NCI-H146 treated with DMSO at 0.1 percent for 48 hours (cell line): ENCODE results near the gene SCN4A.
A peak's percentile ranks its signal among the peaks of the same experiment; 100 is the strongest.
"Not testable (repeated sequence)": the region's sequence is repeated elsewhere in the genome, so short reads cannot be mapped to it uniquely, and the experiment has no call there.

Experiments
- DNase-seq: peaks from one replicate; lab custom pipeline; 2025; ENCODE audit not compliant: unreplicated experiment; lab: John Stamatoyannopoulos, UW

SCN4A gene

DNA sequence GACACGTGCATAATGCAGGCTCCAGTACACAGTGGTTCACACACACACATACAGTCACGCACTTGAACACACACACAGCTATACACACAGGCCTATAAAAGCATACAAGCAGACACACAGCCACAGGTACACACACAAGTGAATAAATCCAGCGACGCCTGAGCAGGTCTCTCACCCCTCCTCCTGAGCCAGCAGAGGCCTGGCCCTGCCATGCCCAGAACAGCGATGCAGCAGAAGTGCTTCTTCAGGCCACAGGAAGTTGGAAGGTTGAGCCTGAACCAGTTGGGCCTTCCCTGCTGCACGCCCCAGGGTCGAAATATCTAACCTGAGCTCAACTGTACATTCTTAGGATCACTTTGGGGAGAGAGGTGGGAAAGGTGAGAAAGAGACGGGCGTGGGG lies 33.3 kb downstream of the SCN4A start:
- no peak for DNase-seq

DNA sequence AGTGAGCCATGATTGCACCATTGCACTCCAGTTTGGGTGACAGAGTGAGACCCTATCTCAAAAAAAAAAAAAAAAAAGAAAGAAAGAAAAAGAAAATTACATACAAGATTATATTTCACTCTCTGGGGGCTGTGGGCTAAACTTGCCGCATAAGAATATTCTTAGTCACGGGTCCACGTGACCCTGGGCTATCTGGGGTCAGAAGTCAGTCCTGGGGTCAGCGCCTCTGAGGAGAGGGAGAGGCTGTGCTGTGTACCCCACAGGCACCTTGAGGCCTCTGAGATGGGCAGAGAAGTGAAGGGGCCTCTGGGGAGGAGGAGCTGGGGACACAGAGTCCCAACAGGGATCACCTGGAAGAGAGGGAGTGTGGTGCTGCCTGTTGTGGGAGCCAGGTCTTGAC lies 34.8 kb downstream of the SCN4A start:
- no peak for DNase-seq

DNA sequence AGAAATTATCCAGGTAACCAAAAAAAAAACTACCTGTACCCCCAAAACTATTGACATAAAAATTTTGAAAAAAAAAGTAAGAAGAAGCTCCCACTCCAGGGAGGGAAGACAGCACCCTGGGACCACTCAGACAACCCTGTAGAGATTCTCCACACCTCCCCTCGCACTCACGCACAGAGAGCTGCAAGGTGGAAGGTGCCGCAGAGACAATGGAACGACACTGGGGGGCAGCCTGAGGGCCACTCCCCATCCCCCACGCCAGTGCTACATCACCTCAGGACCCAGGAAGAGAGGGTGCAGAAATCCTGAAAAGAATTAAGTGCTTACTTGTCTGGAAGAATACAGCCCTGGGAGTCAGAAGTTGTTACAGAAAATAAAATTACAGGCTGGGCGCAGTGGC lies 35.4 kb downstream of the SCN4A start:
- DNase-seq, result no peak

DNA sequence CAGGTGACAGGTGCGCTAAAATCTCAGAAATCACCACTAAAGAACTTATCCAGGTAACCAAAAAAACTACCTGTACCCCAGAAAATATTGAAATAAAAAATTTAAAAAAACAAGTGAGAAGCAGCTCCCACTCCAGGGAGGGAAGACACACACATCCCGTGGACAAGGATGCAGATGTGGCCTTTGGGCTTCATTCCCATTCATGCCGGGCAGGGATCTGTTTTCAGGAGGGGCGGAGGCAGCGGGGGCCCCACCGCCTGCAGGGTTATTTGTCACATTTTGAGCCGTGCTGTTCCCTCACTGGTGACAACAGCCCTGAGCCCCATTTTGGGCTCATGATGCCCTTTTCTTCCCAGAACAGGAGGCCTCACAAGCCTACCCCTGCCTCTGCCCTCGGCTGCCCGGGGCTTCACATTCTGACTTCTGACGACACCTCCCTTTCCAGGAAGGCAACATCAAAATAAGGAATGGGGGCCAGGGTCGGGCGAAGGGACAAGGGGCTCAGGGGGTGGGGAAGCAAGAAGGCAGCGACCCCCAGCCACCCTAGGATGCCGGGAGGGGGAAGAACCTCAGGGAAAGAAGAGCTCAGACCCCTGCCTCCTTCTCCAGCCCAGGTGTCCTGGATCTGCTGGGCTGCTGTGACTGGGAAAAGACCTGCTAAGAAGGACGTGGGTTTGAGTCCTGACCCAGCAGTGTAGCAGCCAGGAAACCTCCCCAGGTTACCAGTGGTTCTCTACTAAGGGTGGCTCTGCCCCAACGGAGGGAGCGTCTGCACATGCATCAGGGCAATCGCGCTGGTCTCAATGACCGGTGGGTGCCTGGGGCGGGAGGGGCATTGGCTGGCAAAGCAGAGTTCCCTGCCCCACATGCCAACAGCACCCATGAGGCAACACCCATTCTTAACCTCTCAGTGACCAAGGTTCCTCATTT lies 38.3 kb downstream of the SCN4A start:
- no peak for DNase-seq

DNA sequence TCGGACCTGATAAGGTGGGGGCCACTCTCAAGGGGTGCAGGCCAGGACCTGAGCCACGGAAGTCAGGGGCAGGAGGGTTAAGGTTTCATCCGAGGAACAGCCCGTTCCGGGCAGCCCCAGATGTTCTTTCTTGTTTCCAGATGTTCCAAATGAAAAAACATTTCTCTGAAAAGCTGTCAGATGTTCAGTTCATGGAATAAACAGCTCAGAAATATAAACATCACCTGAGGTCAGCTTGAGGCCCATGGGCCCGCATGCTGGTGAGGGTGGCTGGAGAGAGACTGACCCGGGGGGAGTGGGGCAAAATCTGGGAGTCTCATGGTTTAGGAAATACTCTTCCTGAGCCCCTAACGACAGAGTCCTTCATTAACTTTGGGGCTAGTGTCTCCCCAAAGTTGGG lies 39.1 kb downstream of the SCN4A start:
- DNase-seq, result no peak

DNA sequence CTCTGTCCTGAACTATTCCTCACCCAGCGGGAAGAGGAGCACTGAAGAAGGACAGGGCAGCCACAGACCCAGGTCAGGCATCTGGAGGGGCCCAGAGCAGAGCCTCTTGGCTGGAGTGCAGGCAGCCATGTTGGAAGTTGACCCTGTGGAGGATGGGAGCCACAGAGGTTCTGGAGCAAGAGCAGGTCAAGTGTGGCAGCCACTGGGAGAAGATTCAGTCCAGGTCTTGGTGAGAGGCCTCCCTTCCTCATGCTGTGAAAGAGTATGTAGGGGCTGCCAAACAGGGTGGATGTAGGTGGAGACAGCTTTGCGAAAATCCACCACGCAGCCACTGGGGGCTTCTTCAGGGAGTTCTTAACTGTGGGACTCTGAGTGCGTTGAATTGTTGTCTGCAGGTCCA lies 40.0 kb downstream of the SCN4A start:
- DNase-seq, result no peak

DNA sequence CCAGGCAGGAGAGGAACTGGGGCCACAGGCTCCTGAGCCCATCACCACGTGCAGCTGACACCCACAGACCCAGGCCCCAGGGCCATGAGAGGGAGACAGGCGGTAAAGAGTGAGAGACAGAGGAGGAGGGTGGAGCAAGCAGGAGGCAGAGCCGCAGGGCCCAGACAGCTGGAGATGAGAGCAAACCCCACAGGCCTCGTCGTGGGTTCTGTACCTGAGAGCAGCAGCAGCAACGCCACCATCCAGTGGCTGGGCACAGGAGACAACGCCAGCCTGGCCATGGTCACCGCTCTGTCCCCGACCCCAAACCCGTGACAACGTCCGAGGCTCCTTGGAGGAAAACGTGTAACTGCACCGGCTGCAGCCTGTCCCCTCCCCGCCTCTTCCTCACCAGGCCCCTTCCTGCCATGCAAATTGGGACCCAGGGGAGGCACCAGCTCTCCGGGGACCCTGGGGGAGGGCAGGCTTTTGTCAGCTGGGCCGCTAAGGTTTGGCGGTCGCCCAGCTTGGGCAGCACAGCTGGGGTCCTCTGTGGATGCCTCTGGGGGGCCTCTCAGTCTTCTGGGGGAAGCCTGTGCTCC lies 40.6 kb downstream of the SCN4A start, which contains the start of gene CD79B:
Gene CD79B (minus strand): TSS at position 351 of the 581 bp plus-strand sequence. CDS start 70 bp downstream, at position 281.
- DNase-seq, result no peak

DNA sequence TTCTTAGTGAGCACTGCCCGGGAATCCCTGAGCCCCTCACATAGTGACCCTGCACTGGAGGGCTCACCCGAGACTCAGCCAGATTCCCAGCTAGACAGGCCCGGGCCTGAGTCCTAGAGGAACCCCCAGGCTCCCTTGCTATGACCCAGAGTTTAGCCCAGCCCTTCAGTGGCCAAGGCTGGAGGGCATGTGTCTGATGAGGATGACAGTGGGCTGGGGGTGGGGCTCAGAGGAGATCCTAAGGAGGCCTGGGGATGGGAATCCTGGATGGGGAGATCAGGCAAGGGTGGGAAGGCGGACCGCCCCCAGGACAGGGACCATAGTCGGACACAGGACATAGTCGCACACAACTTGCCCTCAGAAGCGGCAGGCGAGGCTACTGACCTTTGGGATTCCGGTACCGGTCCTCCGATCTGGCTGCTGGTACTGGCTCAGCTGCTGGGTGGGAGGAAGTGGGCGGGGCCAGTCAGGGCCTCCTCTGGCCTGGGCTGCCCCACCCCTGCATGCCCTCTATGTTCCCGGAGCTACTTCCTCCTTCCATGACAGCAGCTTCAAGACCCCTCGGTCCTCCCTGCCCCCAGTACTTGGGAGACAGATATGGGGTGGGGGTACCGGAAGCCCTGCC lies 41.7 kb downstream of the SCN4A start:
- no peak for DNase-seq

DNA sequence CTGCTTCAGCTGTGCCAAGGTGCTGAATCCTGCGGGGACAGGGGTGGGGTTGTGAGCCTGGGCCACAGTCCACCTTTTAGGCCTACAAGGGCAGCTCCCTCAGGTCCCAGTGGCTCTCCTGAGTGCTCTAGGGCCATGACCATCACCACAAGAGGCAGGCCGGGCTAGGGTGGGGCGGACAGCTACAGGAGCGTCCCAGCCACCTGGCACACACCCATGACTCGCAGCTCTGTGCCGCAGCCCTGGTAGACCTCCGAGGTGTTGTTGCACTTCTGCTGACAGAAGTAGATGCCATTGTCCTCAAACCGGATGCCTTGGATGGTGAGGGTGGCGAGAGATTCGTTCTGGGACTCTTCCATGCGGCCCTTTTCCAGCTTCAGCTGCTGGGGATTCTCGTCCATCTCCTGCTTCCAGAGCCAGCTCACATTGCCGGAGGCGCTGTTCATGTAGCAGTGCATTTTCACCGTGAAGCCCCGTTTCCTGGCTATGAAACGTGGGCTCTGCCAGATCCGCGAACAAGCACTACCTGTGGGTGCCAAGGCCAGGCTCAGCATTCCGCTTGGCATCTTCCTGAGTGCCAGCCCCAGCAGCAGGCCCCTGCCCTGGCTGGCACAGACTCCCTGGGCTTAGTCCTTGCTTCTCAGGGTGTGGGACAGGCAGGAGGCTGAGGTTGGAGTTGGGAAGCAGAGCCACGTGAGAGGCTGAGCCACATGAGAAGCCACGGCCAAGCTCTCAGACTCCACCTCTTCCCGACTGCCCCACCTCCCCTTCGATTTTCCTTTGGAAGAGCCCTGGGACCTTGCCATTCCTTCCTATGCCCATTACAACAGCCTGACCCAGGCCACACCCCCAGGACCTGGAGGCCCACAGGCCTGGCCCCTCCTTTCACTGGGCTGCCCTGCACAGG lies 42.6 kb downstream of the SCN4A start:
- DNase-seq, result no peak

DNA sequence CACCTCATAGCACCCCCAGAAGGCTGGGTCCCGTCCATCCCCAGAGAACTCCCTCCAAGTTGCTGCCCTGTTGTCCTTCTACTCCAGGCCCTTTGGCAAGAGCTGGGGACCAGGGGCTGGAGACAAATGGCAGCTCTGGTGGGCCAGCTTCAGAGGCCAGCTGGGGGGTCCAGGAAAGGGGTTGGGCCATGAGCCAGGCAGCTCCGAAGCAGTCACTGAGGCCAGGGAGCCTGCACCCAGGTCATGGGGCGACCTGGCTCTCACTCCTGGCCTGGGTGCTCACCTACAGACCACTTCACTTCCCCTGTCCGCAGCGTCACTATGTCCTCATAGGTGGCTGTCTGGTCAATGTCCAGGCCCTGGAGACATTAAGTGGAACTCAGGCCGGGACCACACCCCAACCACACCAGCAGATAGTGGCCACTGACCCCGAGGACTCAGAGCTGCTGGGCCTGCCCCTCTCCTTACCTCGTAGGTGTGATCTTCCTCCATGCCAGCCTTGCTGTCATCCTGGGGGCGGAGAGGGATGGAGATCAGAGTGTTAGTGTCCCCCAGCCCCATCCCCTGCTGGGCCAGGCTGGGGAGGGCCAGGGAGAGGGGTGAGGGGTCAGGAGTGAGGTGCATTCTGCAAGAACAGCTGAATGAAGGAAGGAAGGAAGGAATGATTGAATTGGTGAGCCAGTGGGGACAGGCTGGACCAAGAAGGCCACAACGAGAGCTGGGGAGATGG lies 43.6 kb downstream of the SCN4A start:
- no peak for DNase-seq

DNA sequence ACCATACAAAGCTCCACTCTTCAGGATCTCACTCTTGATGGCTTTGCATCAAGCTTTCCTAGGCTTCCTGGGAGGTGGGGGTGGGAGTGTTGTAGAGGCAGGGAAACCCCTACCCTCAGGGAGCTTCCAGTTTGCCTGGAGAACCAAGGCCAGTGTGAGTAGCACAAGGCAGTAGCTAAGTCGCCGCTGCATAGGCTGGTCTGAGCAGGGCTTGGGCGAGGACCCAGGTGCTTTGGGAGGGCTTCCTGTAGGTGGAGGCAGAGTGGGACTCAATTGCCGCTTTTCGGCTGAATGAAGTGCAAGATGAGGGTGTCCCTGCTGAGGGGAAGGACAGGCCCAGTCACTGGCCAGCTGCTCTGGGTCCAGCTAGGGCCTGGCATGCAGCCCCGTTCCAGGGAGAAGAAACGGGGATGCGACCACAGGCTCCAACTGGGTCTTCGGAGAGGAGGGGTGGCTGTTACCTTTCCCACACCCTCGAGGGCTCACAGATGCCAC lies 44.5 kb downstream of the SCN4A start:
- no peak for DNase-seq

DNA sequence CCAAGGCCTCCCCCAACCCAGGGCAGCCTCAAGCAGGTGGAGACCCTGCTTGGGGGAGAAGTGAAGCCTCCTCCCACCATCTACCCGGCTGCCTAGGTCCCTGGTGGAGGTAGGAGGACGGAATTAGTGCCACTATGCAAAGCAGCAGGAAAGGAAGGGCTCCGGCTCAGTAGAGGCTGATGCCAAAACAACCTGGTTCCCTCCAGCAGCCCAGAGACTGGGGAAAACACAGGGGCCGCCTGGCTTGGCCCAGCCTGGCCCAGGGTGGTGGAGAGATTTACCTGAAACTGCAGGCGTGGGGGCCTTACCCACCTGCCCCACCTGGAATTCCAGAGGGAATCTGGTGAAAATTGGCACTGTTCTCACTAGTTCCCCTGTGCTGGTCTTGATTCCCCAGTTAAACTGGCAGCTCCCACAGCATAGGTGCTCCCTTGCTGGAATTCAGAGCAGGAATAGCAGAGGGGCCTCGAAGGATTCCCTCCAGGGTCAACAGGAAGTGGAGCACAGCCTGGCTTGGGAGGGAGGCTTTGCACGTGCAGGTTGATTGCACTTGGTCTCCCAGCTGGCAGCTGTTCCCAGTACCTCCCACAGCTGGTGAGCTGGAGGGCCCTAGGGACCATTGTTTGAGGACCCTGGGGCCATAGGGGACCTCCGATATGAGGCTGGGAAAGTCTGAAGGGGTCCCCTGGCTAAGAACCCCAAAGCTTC lies 45.1 kb downstream of the SCN4A start:
- no peak for DNase-seq

DNA sequence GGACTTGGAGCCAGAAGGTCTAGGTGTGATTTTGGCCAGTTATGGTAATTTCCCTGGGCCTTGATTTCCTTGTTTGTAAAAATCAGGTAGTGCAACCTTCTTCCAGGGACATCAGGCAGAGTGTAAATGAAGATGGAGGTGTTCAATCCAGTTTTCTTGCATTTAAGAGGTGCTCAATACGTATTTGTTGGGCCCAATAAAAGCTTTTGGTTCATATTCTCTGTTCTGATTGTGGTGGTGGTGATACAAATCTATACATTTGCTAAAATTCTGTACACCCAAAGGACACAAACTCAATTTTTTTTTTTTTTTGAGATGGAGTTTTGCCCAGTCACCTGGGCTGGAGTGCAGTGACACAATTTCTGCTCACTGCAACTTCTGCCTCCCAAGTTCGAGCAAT lies 46.6 kb downstream of the SCN4A start:
- DNase-seq, result no peak

DNA sequence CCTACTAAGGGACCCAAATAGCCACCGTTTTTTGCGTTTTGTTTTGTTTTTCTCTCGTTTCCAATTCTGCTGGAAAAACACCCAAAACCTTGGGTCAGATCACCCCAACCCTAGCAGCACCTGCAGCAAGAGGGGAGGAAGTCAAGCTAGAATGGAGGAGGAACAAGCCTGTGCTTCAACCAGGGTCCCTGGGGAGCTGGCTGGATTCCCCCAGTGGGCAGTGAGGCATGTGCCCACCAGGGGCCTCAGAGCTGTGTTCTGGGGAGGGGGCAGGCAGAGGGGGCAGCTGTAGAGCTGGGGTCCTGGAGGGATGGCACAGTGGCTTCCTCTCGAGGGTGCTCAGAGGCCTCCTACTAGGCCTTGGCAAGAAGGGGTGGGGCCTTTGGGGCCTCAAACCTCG lies 47.1 kb downstream of the SCN4A start:
- DNase-seq, result no peak

DNA sequence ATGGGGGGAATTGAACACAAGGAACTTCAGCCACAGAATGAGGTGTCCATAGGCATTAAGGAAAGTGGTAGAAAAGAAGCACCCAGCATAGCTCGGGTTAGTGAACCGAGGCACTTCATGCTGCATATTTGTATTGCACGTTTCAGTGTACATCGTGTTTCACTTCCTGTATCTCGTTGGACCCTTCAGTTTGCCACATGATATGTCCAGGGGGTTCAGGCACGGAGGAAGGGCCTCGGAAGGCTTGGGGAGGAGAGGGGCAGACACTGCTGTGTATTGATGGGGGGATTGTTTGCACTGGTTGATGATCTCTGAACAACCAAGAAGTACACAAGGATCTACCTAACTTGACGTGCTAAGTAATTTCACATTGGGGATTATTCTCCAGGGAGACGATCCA lies 50.3 kb downstream of the SCN4A start:
- not testable (repeated sequence) for DNase-seq

DNA sequence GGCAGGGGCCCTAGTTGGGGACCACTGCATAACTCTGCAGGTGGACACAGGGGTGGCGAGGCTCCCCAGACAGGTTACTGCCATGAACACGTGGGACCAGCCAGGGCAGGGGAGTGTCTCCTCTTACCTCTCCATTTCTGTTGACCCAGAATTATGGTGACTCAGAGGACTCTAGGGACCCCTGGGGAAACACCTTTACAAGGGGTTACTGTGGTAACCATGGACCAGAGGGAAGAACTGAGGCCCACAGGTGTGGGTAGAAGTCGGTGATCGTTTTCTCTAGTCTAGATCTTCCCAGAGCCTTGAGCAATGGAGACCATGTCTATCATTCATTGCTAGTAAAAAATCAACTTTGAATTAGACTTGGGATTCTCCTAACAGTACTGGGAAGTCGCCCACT lies 51.9 kb downstream of the SCN4A start:
- DNase-seq, result not testable (repeated sequence)

DNA sequence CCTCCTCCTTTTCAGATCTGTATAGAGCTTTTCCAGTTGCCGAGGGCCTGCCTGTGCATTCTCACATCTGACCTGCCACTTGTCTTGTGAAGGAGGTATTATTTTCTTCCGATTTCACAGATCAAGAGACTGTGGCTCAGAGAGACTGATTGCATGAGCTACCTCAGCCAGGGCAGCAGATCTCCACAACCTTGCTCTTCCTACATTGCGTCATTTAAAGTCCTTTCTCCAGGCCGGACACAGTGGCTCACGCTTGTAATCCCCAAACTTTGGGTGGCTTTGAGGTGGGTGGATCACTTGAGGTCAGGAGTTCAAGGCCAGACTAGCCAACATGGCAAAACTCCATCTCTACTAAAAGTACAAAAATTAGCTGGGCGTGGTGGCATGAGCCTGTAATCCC lies 52.7 kb downstream of the SCN4A start:
- not testable (repeated sequence) for DNase-seq

DNA sequence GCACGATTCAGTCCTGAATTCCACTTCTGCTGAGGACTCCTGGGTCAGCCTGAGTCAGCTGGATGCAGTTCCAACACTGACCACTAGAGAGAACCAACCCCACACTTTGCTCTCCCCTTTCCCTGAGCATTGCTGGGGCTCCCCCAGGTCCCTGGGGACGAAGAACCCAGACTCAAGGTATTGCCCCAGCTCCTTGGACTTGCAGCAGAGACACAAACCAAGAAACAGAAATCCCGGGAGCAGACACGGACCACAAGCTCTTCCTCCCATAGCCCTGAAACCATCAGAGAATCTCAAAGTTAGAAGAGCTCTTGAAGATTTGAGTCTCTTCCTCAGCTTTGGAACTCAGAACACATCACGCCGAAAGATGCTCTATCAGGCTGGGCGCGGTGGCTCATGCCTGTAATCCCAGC lies 53.4 kb downstream of the SCN4A start:
- peak; percentile 16 for DNase-seq

DNA sequence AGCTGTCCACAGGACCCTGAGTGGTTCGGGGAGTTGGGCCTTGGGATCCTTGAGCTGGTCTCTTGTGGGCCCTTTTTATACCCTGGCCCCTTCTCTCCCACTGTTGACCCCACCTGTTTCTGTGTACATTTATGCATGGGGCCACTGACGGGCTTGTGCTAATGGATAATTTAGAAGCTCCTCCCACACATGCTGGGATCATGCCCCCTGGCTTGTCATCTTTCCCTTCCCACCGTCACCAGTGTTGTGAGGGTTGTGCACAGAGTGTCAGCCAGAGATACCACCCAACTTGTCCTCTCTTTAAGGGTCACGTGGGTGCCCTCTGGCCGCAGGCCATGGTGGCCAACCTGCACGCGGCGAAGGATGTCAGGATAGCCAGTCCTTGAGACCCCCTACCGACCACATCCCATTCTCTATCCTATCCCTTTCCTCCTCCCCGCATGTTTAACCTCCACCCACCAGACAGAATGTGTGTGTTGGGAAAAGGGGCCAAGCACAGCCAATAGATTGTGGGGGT lies 53.9 kb downstream of the SCN4A start, which contains the start of gene GH1:
Gene GH1 (minus strand): TSS at position 51 of the 517 bp plus-strand sequence. CDS start 63 bp downstream, outside the sequence.
- DNase-seq, result not testable (repeated sequence)
